Measurements from ENCODE around the gene TMEM215.

- no peak for TF ChIP-seq POLR2A (IDR thresholded peaks at IDR 0.05; ENCODE audit: low read depth, low read length)
- TF ChIP-seq TAF1 (IDR thresholded peaks at IDR 0.05; ENCODE audit: borderline replicate concordance, low read depth, low read length) = no peak
- TF ChIP-seq POLR2AphosphoS5 (IDR thresholded peaks at IDR 0.05; ENCODE audit: low read depth, low read length) = no peak
Measured at GRCh38 chr9:32825203-32825602, 41.9 kb downstream of the TMEM215 start.

Measured in GM12892 (cell line).